ENCODE results near the gene IRS1. TPM values are rescaled to one million over a fixed set of nuclear protein-coding genes. Genes with fewer than 3 reads are reported as not detected.

Gene IRS1
- total RNA-seq, 6 experiments from 2014 or later, result 9.0 to 24.4 (median 15.8) TPM

DNA sequence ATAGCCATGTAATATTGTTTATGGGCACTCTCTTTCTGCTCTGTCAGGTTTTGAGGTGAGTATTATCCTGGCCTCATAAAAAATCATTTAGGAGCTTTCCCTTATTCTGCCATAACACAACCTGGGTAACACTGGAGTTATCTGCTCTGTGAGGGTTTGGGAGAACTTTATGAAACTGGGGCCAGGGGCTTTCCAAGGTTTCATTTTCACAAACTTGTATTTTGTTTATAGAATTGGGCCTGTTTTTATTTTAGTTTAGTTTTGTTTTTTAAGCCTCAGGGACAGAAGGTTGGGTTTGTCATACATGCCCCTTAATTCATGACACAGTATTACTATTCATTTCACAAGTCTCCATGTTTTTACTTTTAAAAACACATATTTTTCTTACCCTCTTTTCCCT, 83.5 kb downstream of the IRS1 start:
- H3K4me3 ChIP-seq, result no peak overlapping the region
- H3K27ac ChIP-seq, result no peak overlapping the region
- no peaks in the 10 kb centered on the region for H3K36me3 ChIP-seq
- no peaks in the 10 kb centered on the region for H3K9me3 ChIP-seq
- TF ChIP-seq CTCF (IDR thresholded peaks at IDR 0.05) (no peak), POLR2A (IDR thresholded peaks at IDR 0.05) (no peak)
- intact Hi-C loops (cut with DNase I), result no loop called here
- DNase-seq (no peak), ATAC-seq (no peak)
- H3K4me1 ChIP-seq, result no peaks in the 10 kb centered on the region
- no peaks in the 10 kb centered on the region for H3K27me3 ChIP-seq

DNA sequence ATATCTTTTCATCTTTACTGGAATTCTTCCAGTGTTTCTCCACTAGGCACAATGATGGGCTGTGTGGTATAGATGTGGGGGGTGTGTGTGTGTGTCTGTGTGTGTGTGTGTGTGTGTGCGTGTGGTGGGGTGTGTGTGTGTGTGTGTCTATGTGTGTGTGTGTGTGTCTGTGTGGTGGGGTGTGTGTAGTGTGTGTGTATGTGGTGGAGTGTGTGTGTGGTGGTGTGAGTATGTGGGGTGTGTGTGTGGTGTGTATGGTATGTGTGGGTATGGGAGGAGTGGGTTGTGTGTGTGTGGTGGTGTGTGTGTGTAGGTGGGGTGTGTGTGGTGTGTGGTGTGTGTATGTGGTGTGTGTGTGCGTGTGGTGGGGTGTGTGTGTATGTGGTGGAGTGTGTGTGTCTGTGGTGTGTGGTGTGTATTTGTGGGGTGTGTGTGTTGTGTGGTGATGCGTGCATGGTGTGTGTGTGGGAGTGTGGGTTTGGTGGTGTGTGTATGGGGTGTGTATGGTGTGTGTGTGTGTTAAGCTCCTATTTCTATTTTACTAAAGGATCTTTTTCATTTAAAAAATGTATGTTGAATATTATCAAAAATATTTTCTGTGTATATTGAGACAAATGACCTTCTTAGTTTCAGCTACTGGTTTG, 84.2 kb downstream of the IRS1 start:
- WGBS (ENCODE audit: insufficient coverage, low coverage, low lambda C conversion rate, missing lambda C conversion rate), result 70% methylated on average over 3 of the region's 3 CpGs
- no peak overlapping the region for H3K27ac ChIP-seq
- H3K36me3 ChIP-seq, result no peaks in the 10 kb centered on the region
- intact Hi-C loops (cut with DNase I), result no loop called here
- TF ChIP-seq CTCF (IDR thresholded peaks at IDR 0.05) (no peak), POLR2A (IDR thresholded peaks at IDR 0.05) (no peak)
- ATAC-seq (no peak), DNase-seq (no peak)
- H3K9me3 ChIP-seq, result no peaks in the 10 kb centered on the region
- no peaks in the 10 kb centered on the region for H3K27me3 ChIP-seq
- H3K4me3 ChIP-seq, result no peak overlapping the region
- no peaks in the 10 kb centered on the region for H3K4me1 ChIP-seq

DNA sequence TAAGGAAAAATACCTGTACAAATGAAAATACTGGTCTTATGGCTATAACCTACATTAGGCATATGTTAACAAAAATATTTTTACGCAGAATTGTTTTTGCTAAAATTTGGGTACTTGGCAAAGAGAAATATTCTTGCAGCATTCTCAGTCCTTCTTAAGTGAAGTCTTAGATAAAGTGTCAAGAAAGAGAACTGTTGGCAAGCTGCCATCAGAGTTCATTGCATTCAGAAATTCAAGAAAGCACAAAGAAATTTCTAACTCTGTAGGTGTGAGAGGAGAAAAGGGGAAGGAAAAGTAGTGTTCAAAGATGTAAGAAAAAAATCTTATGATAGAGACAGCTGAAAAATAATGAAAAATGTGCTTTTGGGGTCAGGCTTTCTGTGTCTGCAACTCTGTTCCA, 86.7 kb downstream of the IRS1 start:
- Histone ChIP-seq H3K27ac (no peak overlapping the region), H3K27me3 (no peaks in the 10 kb centered on the region)
- 86% methylated on average over 1 of the region's 1 CpG for WGBS (ENCODE audit: insufficient coverage, low coverage, low lambda C conversion rate, missing lambda C conversion rate)

DNA sequence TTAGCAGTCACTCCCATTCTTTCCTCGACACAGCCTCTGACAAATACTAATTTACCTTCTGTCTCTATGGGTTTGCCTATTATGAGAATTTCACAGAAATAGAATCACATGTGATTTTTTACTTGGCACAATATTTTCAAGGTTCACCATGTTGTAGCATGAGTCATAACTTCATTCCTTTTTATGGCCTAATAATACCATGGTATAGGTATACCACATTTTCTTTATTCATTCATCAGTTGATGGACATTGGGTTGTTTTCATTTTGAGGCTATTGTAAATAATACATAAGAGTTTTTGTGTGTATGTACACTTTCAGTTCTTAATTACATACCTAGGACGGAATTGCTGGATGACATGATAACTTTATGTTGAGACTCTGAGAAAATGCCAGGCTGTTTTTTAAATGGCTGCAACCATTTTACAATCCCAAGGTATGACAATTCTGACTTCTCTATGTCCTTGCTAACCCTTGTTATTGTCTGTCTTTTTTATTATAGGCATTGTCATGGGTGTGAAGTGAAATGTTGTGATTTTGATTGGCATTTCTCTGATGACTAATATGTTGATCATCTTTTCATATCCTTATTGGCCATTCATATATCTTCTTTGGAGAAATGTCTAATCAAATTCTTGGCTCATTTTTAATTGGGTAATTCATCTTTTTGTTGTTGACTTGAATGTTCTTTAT, 87.9 kb downstream of the IRS1 start:
- Histone ChIP-seq H3K9me3 (no peaks in the 10 kb centered on the region), H3K4me1 (no peaks in the 10 kb centered on the region), H3K27me3 (no peaks in the 10 kb centered on the region), H3K4me3 (no peak overlapping the region), H3K27ac (no peak overlapping the region), H3K36me3 (no peaks in the 10 kb centered on the region)
- no peak for ATAC-seq
- TF ChIP-seq CTCF (IDR thresholded peaks at IDR 0.05) (no peak), POLR2A (IDR thresholded peaks at IDR 0.05) (no peak)
- WGBS (ENCODE audit: insufficient coverage, low coverage, low lambda C conversion rate, missing lambda C conversion rate), result 92% methylated on average over 2 of the region's 2 CpGs
- DNase-seq, result no peak
- intact Hi-C loops (cut with DNase I), result no loop called here

More for the DNA sequence above, 86.7 kb downstream of the IRS1 start:
- DNase-seq, result no peak
- Histone ChIP-seq H3K4me3 (no peak overlapping the region), H3K36me3 (no peaks in the 10 kb centered on the region), H3K4me1 (no peaks in the 10 kb centered on the region), H3K9me3 (no peaks in the 10 kb centered on the region)
- intact Hi-C loops (cut with DNase I), result no loop called here
- TF ChIP-seq POLR2A (IDR thresholded peaks at IDR 0.05), result no peak
- no peak for TF ChIP-seq CTCF (IDR thresholded peaks at IDR 0.05)
- ATAC-seq, result no peak
